MG63 (cell line): Measurements from ENCODE around the gene HINT2. TPM values are rescaled to one million over a fixed set of nuclear protein-coding genes. Genes with fewer than 3 reads are reported as not detected.

ENCODE experiments used
- DNase-seq: peaks from one replicate; pipeline ENCODE4 v3.0.0-alpha.2; 2020
- H3K27me3 ChIP-seq: fragments of 250-450 bp; sonication (Bioruptor Pico); 2 replicates; pipeline ENCODE4 v1.5.1; 2020; ENCODE audit warnings: mild to moderate bottlenecking, moderate library complexity
- H3K36me3 ChIP-seq: fragments of 250-450 bp; sonication (Bioruptor Pico); 2 replicates; pipeline ENCODE4 v1.5.1; 2020; ENCODE audit warnings: mild to moderate bottlenecking, moderate library complexity
- H3K4me3 ChIP-seq: fragments of 250-450 bp; sonication (Bioruptor Pico); 2 replicates; pipeline ENCODE4 v1.5.1; 2020; ENCODE audit warnings: mild to moderate bottlenecking, moderate library complexity
- H3K9me3 ChIP-seq: fragments of 250-450 bp; sonication (Bioruptor Pico); 2 replicates; pipeline ENCODE4 v1.5.1; 2020; ENCODE audit warnings: mild to moderate bottlenecking, moderate library complexity
- total RNA-seq: library from RNA; depleted of rRNA; stranded (reverse); fragments of >200 nt; shearing (Covaris generic); gene quantifications from 2 replicates; pipeline ENCODE4 v1.2.3, GENCODE V29; 2014; ENCODE audit warnings: low replicate concordance; rRNA removed

HINT2 gene
- 67.7 and 120 TPM in 2 replicates for total RNA-seq

- Histone ChIP-seq H3K4me3 (peak within 1 kb of the TSS; percentile 82), H3K27me3 (no peaks in the 10 kb centered on the region), H3K36me3 (peaks cover 10% of the 10 kb centered on the region), H3K9me3 (no peaks in the 10 kb centered on the region)
- peak; percentile 100 for DNase-seq
These were observed at the start of gene HINT2 for GRCh38 chr9:35814841-35815543. Gene HINT2 (minus strand): TSS chr9:35815042. CDS start chr9:35814979, 63 bp downstream.

GRCh38 chr9:35863583-35863982 is 48.7 kb upstream of the HINT2 start:
- H3K9me3 ChIP-seq: no peaks in the 10 kb centered on the region
- no peaks in the 10 kb centered on the region for H3K36me3 ChIP-seq
- H3K4me3 ChIP-seq: no peak overlapping the region
- peaks cover 20% of the 10 kb centered on the region for H3K27me3 ChIP-seq
- no peak for DNase-seq

DNA sequence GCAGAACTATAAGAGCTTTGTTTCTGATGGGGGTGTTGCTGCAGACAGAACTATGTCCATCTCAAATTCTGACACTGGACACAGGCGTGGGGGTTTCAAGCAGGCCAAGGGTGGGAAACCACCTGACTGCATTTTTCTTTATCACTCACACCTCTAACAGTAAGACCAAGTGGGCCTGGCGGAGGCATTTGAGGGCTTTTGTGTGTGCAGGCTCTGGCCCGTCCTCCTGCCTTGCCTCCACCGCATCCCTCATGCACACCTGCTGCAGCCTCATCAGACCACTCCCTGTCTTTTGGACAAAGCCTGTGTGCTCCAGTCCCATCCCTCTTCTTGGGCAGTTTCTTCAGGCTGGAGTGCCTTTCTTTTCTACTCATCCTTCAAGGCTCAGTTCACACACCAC is 47.5 kb upstream of the HINT2 start:
- H3K4me3 ChIP-seq: no peak overlapping the region
- H3K36me3 ChIP-seq: no peaks in the 10 kb centered on the region
- H3K9me3 ChIP-seq: no peaks in the 10 kb centered on the region
- H3K27me3 ChIP-seq: peaks cover 20% of the 10 kb centered on the region
- DNase-seq: no peak

- DNase-seq: no peak
- Histone ChIP-seq H3K4me3 (no peak overlapping the region), H3K9me3 (no peaks in the 10 kb centered on the region), H3K27me3 (peaks cover 20% of the 10 kb centered on the region), H3K36me3 (no peaks in the 10 kb centered on the region)
These were observed 46.5 kb upstream of the HINT2 start for GRCh38 chr9:35861161-35861897.

- DNase-seq: no peak
- peaks cover 20% of the 10 kb centered on the region for H3K27me3 ChIP-seq
- H3K4me3 ChIP-seq: no peak overlapping the region
- no peaks in the 10 kb centered on the region for H3K36me3 ChIP-seq
- no peaks in the 10 kb centered on the region for H3K9me3 ChIP-seq
These were observed 45.1 kb upstream of the HINT2 start for GRCh38 chr9:35859990-35860339.

DNA sequence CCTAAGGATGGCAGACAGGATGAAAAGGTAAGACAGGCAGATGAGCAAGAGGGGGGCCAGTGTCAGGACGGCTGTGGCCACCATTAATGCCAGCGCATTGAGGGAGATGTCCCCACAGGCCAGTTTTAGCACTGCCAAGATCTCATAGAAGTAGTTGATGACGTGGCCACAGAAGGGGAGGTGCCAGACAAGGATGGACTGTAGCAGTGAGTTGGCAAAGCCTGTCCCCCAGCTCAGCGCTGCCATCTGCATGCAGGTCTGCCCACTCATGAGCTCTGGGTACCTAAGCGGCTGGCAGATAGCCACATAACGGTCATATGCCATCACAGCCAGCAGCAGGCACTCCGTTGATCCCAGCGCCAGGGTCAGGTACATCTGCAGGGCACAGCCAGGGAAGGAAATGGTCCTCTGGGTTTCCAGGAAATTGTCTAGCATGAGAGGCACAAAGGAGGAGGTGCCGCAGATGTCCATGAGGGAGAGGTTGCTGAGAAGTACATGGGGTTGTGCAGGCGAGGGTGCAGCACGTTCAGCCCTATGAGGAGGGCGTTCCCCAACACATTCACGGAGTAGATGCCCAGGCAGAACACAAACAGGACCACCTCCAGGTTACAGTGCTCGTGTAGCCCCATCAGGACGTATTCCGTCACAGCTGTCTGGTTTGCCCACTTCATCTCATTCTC is 44.6 kb upstream of the HINT2 start:
- peak; percentile 51 for DNase-seq
- Histone ChIP-seq H3K27me3 (peaks cover 20% of the 10 kb centered on the region), H3K4me3 (no peak overlapping the region)

GRCh38 chr9:35858458-35858857 is 43.6 kb upstream of the HINT2 start:
- H3K36me3 ChIP-seq: no peaks in the 10 kb centered on the region
- no peaks in the 10 kb centered on the region for H3K9me3 ChIP-seq
- DNase-seq: no peak
- H3K27me3 ChIP-seq: peaks cover 20% of the 10 kb centered on the region
- no peak overlapping the region for H3K4me3 ChIP-seq

More for the DNA sequence above, 44.6 kb upstream of the HINT2 start:
- Histone ChIP-seq H3K36me3 (no peaks in the 10 kb centered on the region), H3K9me3 (no peaks in the 10 kb centered on the region)

- H3K36me3 ChIP-seq: no peaks in the 10 kb centered on the region
- no peaks in the 10 kb centered on the region for H3K9me3 ChIP-seq
- no peak overlapping the region for H3K4me3 ChIP-seq
- no peak for DNase-seq
- peaks cover 15% of the 10 kb centered on the region for H3K27me3 ChIP-seq
These were observed 42.0 kb upstream of the HINT2 start for GRCh38 chr9:35856882-35857281.

DNA sequence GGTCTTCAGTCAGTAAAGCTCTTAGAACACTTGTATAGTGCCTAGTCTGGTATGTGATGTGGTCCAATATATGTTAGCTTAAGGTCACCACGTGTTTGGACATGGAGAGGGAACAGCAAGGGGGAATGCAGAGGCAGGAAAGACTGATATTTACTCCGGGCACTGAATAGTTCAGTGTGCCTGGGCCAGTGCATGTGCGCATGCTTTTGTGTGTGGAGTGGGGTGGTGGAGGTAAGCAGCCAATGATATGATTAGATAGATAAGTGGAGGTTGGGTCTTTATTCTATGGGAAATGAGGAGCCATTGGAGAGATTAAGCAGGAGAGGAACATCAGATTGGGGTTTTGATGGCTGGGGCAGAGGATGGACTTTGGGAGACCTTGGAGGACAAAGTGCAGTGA is 41.4 kb upstream of the HINT2 start:
- H3K4me3 ChIP-seq: no peak overlapping the region
- H3K9me3 ChIP-seq: no peaks in the 10 kb centered on the region
- no peaks in the 10 kb centered on the region for H3K36me3 ChIP-seq
- no peak for DNase-seq
- peaks cover 12% of the 10 kb centered on the region for H3K27me3 ChIP-seq

DNA sequence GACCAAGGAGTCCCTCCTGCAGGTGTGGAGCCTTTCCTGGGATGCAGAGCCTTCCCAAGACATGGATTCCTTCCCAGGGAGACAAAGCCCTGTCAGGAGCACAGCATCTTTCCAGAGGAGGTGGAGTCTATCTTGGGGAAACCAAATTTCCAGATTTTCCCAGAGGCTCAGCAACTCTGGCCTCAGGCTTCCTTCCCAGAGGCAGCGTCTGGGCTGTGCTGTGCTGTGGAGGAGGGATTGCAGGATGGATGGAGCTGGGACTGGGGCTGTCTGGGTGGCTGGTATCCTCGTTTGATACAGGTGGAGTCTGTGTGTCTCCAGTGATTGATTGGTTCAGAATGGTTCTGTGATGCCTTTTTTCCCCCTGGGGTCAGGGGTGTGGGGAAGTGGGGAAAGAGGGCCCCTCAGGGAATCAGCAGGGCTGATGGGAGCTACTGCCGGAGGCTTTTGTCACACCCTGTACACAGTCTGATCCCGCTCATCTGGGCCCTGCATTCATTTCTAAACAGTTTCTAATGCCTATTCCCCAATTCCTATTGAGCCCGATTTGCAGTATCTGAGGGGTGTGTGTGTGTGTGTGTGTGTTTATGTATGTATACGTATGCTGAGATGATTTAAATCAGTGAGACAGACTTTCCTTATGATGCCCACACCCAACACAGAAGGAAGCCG is 39.4 kb upstream of the HINT2 start:
- DNase-seq: no peak
- Histone ChIP-seq H3K9me3 (no peaks in the 10 kb centered on the region), H3K4me3 (no peak overlapping the region), H3K27me3 (no peaks in the 10 kb centered on the region), H3K36me3 (no peaks in the 10 kb centered on the region; the same call in 1 of the 2 replicates)

GRCh38 chr9:35852876-35853865 is 38.3 kb upstream of the HINT2 start:
- Histone ChIP-seq H3K9me3 (no peaks in the 10 kb centered on the region), H3K36me3 (peaks cover 2% of the 10 kb centered on the region), H3K4me3 (no peak overlapping the region), H3K27me3 (no peaks in the 10 kb centered on the region)
- no peak for DNase-seq

DNA sequence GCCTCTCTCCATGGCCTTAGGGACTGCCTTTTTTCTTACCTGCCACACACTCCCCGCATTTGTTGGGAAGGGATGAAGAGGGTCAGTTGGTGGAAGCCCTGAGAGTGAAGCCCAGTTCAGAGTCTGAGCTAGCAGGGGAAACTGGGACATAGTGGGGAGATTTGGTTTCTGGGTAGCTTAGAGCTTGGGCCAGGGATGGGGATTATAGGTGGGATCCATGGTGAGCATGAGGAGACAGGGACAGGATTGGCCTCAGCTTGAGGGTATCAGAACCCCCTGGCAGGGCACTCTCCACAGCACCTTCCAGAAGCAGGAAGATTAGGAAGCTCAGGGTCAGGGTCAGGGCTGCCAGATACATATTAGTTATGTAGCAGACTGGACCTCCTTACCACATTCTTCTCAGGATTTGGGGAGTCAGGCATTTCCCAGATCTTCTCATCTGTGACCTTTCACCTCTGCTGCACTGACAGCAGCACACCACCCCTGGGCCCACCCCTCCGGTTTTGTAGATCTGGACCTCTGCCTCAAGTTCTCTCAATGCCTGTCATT is 37.5 kb upstream of the HINT2 start:
- Histone ChIP-seq H3K4me3 (no peak overlapping the region), H3K36me3 (peaks cover 4% of the 10 kb centered on the region), H3K27me3 (no peaks in the 10 kb centered on the region), H3K9me3 (no peaks in the 10 kb centered on the region)
- DNase-seq: no peak

DNA sequence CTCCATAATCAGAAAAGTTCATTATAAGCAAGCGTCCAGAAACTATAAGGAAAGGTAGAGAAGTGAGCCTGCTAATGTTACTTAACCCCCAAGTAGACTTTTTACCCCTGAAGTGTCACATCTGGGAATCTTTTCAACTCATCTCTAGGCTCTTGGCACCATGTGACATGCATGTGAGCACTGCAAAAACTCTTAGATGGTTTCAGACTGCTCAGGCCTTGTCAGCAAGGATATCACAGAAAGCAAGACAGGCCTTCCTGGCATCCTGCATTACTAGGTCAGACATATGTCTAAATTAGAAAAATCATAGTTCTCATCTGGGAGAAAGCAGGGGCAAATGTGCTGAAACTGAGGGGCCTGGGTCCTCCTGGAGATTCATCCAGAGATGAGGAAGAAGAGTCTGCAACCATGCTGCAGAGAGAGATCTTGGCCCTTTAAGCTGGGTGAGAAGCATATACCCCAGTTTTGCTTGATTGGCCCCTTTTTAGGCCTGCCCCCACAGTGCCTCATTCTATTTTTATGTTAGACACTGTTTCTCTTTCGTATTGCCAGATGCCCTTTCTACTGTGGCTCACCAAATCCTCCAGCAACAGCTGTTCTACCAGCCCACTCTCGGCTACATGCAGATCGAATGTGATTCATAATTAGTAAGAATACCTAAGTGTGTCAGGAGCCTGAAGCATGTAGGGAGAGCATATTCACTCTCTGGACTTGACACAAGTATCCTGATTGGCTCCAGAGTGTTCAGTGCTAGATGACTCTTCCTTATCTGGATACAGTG is 33.1 kb upstream of the HINT2 start:
- Histone ChIP-seq H3K9me3 (no peaks in the 10 kb centered on the region), H3K36me3 (peaks cover 15% of the 10 kb centered on the region), H3K4me3 (no peak overlapping the region), H3K27me3 (no peaks in the 10 kb centered on the region)
- DNase-seq: peak; percentile 95

- Histone ChIP-seq H3K36me3 (peaks cover 17% of the 10 kb centered on the region), H3K9me3 (no peaks in the 10 kb centered on the region), H3K27me3 (no peaks in the 10 kb centered on the region), H3K4me3 (no peak overlapping the region)
- DNase-seq: no peak
These were observed 31.3 kb upstream of the HINT2 start for GRCh38 chr9:35845824-35846771.
